ENCODE measurements around the gene RIT2.

Gene RIT2

GRCh38 chr18:43054815-43055519, 60.5 kb downstream of the RIT2 start:
- H3K79me2 ChIP-seq = no peaks in the 10 kb centered on the region
- no peaks in the 10 kb centered on the region for H3K27me3 ChIP-seq (ENCODE audit: control insufficient read depth, insufficient read depth, low read length)
- no peak overlapping the region for H3K9ac ChIP-seq
- no peak overlapping the region for H3K27ac ChIP-seq
- no peak overlapping the region for H3K4me2 ChIP-seq (ENCODE audit: low read length)
- H2AFZ ChIP-seq = no peak overlapping the region
- TF ChIP-seq, protein P1, sequence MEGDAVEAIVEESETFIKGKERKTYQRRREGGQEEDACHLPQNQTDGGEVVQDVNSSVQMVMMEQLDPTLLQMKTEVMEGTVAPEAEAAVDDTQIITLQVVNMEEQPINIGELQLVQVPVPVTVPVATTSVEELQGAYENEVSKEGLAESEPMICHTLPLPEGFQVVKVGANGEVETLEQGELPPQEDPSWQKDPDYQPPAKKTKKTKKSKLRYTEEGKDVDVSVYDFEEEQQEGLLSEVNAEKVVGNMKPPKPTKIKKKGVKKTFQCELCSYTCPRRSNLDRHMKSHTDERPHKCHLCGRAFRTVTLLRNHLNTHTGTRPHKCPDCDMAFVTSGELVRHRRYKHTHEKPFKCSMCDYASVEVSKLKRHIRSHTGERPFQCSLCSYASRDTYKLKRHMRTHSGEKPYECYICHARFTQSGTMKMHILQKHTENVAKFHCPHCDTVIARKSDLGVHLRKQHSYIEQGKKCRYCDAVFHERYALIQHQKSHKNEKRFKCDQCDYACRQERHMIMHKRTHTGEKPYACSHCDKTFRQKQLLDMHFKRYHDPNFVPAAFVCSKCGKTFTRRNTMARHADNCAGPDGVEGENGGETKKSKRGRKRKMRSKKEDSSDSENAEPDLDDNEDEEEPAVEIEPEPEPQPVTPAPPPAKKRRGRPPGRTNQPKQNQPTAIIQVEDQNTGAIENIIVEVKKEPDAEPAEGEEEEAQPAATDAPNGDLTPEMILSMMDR (IDR thresholded peaks at IDR 0.05) = no peak
- H3K4me3 ChIP-seq (ENCODE audit: low read depth, low read length) = no peak overlapping the region
- H3K9me3 ChIP-seq (ENCODE audit: control insufficient read depth, low read length) = no peaks in the 10 kb centered on the region
- H3K36me3 ChIP-seq (ENCODE audit: control insufficient read depth, insufficient read depth, low read length) = no peaks in the 10 kb centered on the region
- H3K4me1 ChIP-seq = no peaks in the 10 kb centered on the region

GRCh38 chr18:43049021-43049420, 66.5 kb downstream of the RIT2 start:
- H3K9me3 ChIP-seq (ENCODE audit: control insufficient read depth, low read length) = no peaks in the 10 kb centered on the region
- H3K36me3 ChIP-seq (ENCODE audit: control insufficient read depth, insufficient read depth, low read length) = no peaks in the 10 kb centered on the region
- TF ChIP-seq, protein P1 (IDR thresholded peaks at IDR 0.05) = no peak
- H3K4me1 ChIP-seq = no peaks in the 10 kb centered on the region
- H3K79me2 ChIP-seq = no peaks in the 10 kb centered on the region
- no peaks in the 10 kb centered on the region for H3K27me3 ChIP-seq (ENCODE audit: control insufficient read depth, insufficient read depth, low read length)
- no peak overlapping the region for H3K27ac ChIP-seq
- no peak overlapping the region for H2AFZ ChIP-seq
- no peak overlapping the region for H3K4me3 ChIP-seq (ENCODE audit: low read depth, low read length)
- no peak overlapping the region for H3K9ac ChIP-seq
- no peak overlapping the region for H3K4me2 ChIP-seq (ENCODE audit: low read length)

DNA sequence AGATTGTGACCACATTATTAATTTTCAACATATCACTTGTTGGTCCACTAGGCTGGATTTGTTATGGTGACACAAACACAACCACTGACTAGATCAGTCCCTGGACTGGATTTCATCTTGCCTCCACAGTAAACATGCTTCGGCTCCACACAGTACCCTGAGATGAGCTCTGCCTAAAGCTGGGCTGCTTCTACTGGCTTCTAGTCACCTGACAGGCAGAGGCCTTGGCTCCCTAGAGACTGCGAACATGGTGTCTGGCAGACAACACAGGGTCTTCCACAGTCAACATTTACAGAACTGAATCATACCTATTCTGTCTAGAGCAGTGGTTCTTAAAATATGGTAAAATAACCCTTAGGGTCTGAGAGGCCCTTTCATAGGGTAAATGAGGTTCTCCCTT, 69.2 kb downstream of the RIT2 start:
- Histone ChIP-seq H3K4me2 (ENCODE audit: low read length) (no peak overlapping the region), H3K79me2 (no peaks in the 10 kb centered on the region), H2AFZ (no peak overlapping the region), H3K36me3 (ENCODE audit: control insufficient read depth, insufficient read depth, low read length) (no peaks in the 10 kb centered on the region), H3K27ac (no peak overlapping the region), H3K4me1 (no peaks in the 10 kb centered on the region), H3K9me3 (ENCODE audit: control insufficient read depth, low read length) (no peaks in the 10 kb centered on the region), H3K27me3 (ENCODE audit: control insufficient read depth, insufficient read depth, low read length) (no peaks in the 10 kb centered on the region), H3K9ac (no peak overlapping the region), H3K4me3 (ENCODE audit: low read depth, low read length) (no peak overlapping the region)
- TF ChIP-seq, protein P1 (IDR thresholded peaks at IDR 0.05) = no peak

- Histone ChIP-seq H3K27ac (no peak overlapping the region), H2AFZ (no peak overlapping the region), H3K4me2 (ENCODE audit: low read length) (no peak overlapping the region), H3K9me3 (ENCODE audit: control insufficient read depth, low read length) (no peaks in the 10 kb centered on the region), H3K9ac (no peak overlapping the region), H3K36me3 (ENCODE audit: control insufficient read depth, insufficient read depth, low read length) (no peaks in the 10 kb centered on the region), H3K4me1 (no peaks in the 10 kb centered on the region), H3K27me3 (ENCODE audit: control insufficient read depth, insufficient read depth, low read length) (no peaks in the 10 kb centered on the region), H3K79me2 (no peaks in the 10 kb centered on the region), H3K4me3 (ENCODE audit: low read depth, low read length) (no peak overlapping the region)
- TF ChIP-seq, protein P1 (IDR thresholded peaks at IDR 0.05) = no peak
These were observed 71.9 kb downstream of the RIT2 start for GRCh38 chr18:43043626-43044025.

DNA sequence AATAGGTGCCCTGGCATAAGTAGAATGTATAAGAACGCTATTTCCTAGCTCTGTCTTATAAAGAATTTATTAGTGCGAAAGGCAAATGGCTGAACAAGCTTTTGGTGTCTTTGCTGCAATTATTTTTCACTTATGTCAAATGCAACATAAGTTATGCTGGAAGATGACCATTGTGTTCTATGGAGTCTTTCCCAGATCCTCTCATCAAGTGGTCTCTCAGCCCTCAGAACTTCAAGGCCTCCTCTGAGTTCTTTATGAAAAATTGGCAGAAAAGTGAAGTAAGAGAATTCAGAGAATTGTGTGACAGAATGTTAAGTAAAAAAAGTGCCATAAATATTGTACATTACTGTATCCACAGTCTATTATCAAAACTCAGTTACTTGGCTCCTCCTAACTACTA, 75.2 kb downstream of the RIT2 start:
- Histone ChIP-seq H3K9me3 (ENCODE audit: control insufficient read depth, low read length) (no peaks in the 10 kb centered on the region), H3K9ac (no peak overlapping the region), H3K27me3 (ENCODE audit: control insufficient read depth, insufficient read depth, low read length) (no peaks in the 10 kb centered on the region), H3K27ac (no peak overlapping the region), H3K79me2 (no peaks in the 10 kb centered on the region), H3K4me3 (ENCODE audit: low read depth, low read length) (no peak overlapping the region), H3K4me1 (no peaks in the 10 kb centered on the region), H3K36me3 (ENCODE audit: control insufficient read depth, insufficient read depth, low read length) (no peaks in the 10 kb centered on the region), H3K4me2 (ENCODE audit: low read length) (no peak overlapping the region), H2AFZ (no peak overlapping the region)
- TF ChIP-seq, protein P1 (IDR thresholded peaks at IDR 0.05) = no peak
